Umbilical cord (tissue), 2 donors: Measurements from ENCODE around the gene DST. TPM values are rescaled to one million over a fixed set of nuclear protein-coding genes. Genes with fewer than 3 reads are reported as not detected.
"Not testable (repeated sequence)": the region's sequence is repeated elsewhere in the genome, so short reads cannot be mapped to it uniquely, and the experiment has no call there.

Experiments
- DNase-seq: peaks from one replicate; pipeline ENCODE4 v3.0.0-alpha.2; 2015; ENCODE audit warnings: low spot score
- total RNA-seq: library from RNA; depleted of rRNA; stranded (reverse); fragments of >200 nt; gene quantifications from one replicate; pipeline ENCODE4 v1.2.3, GENCODE V29; 2014; ENCODE audit warnings: low replicate concordance; ENCODE audit not compliant: insufficient read depth

DST gene
- total RNA-seq, 1 donor from 2014 or later: 326 TPM

DNA sequence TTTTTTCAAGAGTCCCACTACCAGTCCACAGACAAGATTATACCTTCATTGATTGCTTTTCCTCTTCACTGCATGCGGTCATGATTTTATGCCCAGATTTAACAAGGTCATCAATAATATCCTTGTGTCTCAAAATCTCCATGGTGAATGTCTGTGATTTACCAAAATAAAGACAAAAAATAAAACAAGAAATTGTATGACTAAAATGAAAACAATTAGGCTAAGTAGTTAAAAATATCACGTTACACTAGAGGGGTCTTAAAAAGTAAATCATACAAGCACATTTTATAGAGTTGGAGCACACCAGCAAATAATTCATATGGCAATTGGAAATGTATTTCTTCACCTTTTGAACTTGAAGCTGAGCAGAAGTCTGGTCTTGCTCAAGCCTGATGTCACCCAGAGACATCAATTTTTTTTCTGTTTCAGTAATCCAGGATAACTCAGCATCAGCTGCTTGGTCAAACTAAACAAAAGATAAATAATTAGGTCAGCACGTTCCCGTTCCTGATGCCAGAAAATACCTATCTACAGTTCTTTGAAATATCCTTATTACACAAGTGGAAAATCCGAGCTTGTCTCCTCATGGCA lies 125.4 kb downstream of the DST start:
- peak; percentile 77 for DNase-seq

- DNase-seq: no peak
Measured at GRCh38 chr6:56516003-56516402, 126.7 kb downstream of the DST start.

DNA sequence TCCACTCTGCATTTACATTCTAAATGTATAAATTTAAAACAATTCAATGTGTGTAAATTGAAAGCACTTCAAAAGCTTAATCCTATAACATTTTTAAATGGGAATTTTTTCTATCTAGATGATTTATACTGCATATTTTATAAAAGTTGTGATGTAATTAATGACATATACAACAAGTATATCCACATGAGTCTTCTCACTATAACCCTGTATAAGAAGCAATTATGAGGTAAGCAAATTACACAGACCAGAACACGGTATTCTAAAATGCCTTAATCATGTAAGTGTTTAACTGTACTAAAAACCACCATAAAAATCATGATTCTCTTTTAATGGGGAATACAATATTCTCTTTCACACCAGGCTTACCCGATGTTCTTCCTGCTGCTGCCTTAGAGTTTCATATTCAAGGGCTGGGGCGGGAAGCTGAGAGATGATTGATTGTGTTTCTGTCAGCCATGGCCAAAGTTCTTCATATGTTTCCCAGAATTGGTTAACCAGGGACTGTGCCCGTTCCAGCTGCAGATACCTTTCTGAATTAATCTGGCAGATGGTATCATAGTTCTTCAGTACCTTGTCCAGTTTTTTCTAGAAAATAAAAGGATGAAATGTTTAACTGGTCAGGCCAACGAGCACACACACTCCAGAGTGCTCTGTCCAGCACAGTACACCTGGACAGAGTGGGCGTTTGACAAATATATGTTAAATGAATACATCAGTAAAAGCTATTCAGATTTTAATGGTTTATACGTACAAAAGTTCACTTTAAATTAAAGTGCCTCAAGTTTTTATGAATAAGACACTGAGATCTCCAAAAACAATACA lies 127.4 kb downstream of the DST start:
- DNase-seq: no peak

- DNase-seq: peak; percentile 40
Measured at GRCh38 chr6:56514395-56514794, 128.3 kb downstream of the DST start.

- no peak for DNase-seq
Measured at GRCh38 chr6:56513631-56514030, 129.1 kb downstream of the DST start.

DNA sequence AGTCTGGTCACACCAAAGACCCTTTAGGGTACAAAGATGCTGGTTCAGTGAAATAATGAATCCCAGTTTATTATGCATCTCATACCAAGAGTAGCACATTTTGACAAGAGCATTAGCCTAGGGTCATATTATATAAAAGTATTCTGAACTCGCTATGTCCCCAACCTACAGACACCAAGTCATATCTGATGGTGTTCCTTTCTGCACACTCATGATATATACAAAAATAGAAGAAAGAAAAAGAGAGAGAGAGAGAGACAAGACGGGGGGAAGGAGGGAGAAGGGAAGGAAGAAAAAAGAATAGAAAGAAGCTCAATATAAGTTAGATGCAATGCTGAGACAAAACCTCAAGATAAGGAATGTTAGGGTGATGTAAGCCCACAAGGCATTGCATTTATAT lies 131.1 kb downstream of the DST start:
- DNase-seq: no peak

DNA sequence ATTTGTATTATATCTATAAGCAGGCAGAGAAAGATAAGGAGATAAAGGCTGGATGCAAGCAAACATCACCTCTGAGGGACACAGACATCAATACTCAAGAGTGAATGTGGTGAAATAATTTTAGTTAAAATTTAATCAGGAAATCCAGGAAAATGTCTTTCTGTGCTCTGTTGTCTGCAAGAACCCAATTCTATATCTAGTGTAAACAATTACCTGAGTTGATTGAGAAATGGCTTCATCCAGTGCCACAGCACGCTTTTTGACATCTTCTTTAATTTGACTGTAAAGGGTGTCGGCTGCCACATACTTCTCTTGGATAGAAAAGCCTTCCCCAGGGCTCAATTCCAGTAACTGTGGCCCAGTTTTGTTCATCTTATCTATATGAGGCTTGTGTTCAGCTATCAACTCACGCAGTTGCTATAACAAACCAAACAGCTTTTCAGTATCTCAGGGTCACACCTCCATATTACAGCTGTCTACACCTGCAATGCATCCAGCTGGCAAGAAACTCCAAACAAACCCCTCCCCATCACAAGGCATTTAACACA lies 131.6 kb downstream of the DST start:
- DNase-seq: peak; percentile 32

DNA sequence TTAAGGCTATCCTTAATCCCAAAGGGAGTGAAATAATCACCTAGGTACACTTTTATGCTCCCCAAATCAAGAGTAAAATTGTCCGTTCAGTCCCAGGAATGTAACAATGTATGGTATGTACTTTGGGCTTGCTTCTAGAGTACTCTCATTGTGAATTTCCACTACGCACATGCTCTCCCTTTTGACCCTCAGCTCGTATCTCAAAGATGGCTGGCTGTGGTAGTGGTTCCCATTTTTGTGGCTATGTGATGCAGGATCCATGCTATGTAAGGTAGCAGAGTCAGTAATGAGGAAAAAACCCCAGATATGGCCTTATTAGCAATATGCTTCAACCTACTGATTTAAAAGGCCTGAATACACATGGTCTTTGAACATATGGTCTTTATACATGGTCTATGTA lies 133.7 kb downstream of the DST start:
- no peak for DNase-seq

DNA sequence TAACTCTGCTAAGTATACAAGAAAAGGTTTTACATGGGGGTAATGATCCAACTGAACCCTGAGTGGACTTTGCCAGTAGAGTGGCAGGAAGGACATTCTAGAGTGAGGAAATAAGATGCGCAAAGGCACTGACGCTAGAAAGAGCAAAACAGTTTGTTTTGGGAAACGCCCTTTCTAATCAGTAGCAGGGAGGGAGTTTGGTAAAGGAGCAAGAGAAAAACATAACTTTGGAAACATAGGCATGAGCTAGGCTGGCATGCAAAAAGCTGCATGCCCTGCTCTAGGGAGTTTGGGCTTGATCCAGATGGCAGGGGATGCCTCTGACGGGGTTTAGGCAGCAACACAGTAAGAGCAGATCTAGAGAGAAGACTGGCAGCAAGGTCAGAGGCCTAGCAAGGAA lies 135.2 kb downstream of the DST start:
- no peak for DNase-seq

GRCh38 chr6:56505512-56506260 lies 137.0 kb downstream of the DST start:
- DNase-seq: peak; percentile 52

GRCh38 chr6:56501993-56502392 lies 140.7 kb downstream of the DST start:
- DNase-seq: no peak

DNA sequence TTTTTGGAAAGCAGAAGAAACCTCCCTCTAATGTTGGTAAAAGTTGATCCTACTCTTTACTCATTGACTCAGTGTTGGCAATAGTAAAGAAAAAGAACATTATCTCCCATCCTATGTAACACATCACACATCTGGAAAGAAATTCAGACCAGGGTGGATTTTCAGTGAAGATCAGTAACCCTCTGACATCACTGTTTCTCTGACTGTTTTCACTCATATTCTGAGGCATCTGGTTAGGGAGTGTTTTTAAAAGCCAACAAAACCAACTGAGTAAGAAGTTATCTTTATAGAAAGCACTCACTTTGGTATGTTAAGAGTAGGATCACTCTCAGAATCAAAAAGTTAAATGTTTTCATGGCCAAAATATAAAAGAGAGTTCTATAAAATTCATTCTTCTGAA lies 143.6 kb downstream of the DST start:
- peak; percentile 97 for DNase-seq

DNA sequence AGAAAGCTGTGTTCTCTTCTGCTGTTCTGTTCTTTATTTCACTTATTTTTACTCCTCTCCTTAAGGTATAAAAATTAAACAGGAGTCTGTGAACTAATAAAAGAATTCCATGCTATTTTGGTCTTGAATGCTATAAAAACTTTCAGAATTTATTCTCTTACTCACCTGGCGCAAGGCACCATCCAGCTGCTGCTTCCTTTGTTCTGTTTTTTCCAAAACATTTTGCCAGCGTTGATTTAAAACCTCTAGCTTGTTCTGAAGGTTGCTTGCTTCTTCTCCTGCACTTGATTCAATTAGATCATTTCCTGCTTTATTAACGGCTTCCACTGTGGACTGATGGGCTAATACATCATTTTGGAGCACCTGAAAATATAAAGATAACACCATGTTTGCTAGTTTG lies 145.0 kb downstream of the DST start:
- no peak for DNase-seq

GRCh38 chr6:56497240-56497639 lies 145.4 kb downstream of the DST start:
- peak; percentile 75 for DNase-seq

DNA sequence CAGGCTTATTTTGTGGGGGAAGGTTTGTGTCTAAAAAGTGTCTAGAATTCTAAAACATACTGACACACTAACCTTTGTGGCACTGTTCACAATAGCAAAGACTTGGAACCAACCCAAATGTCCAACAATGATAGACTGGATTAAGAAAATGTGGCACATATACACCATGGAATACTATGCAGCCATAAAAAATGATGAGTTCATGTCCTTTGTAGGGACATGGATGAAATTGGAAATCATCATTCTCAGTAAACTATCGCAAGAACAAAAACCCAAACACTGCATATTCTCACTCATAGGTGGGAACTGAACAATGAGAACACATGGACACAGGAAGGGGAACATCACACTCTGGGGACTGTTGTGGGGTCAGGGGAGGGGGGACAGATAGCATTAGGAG lies 146.0 kb downstream of the DST start:
- DNase-seq: not testable (repeated sequence)

DNA sequence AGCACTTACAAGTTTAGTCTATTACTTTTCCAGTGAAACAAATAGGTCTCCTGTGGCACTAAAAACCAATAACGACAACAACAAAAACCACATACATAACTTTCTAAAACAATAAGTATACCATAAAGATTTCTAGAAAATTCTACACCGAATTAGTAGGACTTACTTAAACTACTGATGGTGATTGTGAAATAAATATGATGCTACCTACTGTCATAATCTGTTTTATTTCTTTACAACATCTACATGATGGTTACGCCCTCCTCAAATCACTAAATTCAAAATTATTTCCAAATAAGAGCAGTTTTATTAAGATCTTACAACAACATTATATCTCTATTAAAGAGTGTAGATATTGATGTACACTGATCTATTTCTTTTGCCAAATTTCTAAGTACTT lies 147.0 kb downstream of the DST start:
- no peak for DNase-seq

DNA sequence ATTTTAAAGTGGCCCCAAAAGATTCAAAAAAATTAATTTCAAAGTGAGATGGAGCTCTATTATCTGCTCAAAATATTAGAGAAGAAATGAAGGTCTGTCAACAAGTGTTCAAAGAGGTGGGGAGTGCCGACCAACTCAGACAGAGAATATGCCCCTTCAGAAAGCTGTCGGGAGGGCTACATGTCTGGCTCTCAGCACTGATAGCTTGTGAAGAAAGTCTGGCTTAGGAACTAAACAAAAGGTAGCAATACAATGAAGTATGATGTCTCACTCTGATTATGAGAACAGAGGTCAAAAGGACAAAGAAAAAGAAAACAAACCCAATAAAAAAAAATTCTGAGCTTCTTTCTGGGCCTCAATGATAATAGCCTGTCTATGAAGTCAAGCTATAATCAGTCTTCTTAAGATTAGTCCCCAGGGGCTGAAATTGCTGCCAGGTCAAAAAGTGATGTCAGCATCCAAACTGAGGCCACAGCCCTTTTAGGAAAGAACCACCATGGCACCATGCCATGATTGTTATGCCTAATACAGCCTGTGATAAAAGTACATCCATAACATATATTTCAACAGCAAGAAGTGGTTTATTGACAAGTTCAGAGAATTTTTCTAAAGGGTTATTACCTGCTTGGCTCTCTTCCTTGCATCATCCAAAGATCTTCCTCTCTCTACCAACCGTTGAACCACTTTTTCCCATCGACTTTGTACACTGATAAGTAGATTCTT lies 150.9 kb downstream of the DST start:
- DNase-seq: no peak

DNA sequence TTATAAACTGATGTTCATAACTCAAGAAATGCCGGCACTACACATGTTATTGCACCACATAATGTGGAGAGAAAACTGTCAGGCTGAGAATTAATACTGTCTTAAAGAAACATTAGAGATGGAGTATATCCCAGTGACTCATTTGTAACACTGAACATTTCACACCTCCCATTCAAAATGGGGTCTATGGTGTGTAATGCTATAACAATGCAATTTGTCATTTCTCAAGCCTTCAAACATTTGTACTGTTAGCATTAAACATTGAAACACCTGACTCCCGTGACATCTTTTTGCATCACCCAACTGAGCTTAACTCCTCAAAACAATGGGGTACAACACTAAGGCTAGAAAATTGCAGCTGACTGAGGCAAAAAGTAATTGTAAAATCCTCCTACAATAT lies 151.7 kb downstream of the DST start:
- DNase-seq: no peak

DNA sequence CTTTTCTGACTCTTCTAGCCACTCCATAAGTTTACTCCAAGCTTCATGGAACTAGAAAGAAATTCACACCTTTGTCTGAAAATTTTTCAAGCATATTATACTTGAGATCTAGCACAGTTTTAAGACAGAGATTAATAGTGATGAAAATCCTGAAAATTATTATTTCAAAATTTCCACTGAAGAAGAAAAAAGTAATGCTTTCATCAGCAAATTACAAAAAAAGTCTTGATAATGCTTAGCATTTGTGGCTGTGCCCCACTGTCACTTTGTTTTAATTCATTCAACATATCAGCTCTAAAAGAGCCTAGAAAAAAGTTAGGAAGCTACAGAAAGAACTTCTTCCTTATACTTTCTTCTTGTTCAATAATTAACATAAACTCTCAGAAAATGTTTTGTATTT lies 153.1 kb downstream of the DST start:
- DNase-seq: no peak

DNA sequence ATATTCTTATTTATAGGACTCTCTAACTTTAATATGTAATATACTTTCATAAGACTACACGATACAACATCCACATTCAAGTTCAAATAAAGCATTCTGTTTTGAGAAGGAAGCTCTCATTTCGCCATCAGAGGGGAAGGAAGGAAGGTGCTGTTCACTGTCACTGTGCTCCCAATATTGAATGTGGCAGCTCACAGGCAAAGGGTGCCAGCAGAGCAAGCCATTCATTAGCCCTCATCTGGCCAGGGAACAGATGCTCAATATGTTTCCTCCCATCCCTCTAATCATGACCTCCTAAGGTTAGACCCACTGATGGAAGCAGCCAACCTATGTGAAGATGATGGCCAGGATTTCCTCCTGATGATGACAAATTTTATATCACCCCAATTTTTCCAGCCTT lies 154.4 kb downstream of the DST start:
- DNase-seq: no peak

DNA sequence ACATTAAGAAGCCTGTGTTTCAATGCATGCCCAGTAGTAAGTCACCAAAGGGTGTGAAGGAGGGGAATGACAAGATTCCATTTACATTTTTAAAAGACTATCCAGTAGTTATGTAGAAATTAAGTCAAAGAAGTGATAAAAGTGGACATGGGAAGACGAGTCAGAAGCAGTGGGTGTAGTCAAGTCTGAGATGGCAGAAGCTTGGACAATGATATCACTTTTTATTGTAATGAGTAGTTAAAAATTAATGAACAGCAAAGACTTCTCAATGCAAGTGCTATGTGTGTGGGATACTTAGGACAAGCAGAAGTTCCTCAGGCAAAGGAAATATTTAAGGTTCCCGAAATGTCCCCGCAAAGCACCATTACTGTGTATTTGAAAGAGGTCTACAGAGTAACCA lies 156.0 kb downstream of the DST start:
- no peak for DNase-seq

GRCh38 chr6:56484669-56485068 lies 158.0 kb downstream of the DST start:
- DNase-seq: no peak
